8988T (cell line): Measurements from ENCODE around the gene FYB2.

Experiments used
- DNase-seq: peaks from one replicate; pipeline ENCODE4 v3.0.0; 2011

The FYB2 gene

DNA sequence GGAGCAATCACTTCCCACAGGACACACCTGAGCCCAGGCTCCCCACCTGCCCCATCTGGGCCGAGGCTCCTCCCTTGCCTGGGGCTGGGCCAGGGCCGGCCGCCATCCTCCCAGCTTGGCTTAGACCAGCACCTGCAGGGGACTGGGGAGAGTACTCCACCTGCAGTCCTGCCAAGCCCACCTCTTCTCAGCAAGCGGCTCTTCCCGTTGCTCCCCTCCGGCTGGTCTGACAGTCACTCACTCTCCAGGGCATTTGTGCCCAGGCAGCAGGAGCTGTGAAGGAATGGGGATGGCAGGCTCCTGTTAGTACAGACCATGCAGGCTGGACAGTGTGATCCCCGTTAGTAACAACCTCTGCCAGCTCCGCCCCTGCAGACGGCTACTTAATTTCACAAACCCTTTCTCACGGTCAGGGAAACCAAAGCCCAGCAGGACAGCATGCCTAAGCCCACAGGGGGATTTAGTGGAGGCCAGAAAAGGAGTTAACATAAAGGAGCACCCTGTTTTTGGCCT lies at the start of gene FYB2:
FYB2 (minus strand) TSS at position 18 of the 513 bp plus-strand sequence. CDS start 114 bp downstream, outside the sequence.
- no peak for DNase-seq

GRCh38 chr1:56868761-56869160 lies 49.6 kb upstream of the FYB2 start:
- no peak for DNase-seq

DNA sequence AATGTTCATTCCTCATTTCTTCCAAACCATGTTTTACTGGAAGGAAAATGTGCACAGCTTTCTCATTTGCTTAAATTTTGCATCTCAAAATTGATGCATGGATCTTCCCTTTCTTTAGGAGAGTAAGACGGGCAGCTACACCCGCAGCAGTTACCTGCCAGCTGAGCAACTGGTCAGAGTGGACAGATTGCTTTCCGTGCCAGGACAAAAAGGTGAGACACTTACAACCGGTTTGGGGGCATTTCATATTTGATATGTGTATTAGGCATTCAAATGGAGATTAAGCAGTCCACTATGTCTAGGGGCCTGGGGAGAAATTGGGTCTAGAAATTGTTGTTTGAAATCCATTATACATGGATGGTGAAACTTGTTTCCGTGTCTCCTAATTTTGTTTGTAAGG lies 48.3 kb upstream of the FYB2 start:
- no peak for DNase-seq

- DNase-seq, result no peak
These were observed 47.5 kb upstream of the FYB2 start for GRCh38 chr1:56866656-56867055.

GRCh38 chr1:56864430-56864829 lies 45.2 kb upstream of the FYB2 start:
- no peak for DNase-seq

GRCh38 chr1:56863265-56863992 lies 44.2 kb upstream of the FYB2 start:
- no peak for DNase-seq

DNA sequence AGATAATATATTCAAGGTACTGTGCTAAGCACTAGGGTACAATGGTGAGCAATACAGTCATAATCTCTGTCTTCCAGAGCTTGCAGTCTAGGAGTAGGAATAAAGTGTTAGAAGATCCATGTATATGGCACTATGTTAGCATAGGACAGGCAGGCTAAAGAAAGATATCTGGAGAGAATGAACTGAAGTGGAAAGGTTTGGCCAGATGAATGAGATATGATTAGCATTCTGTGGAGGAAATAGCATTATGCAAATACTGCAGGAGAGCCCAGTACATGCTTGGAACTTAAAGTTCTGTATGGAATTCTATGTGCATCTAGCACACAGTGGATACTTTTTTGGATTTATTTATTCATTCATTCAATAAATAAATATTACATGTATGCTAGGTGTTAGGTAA lies 40.1 kb upstream of the FYB2 start:
- DNase-seq, result no peak

GRCh38 chr1:56856186-56856585 lies 37.0 kb upstream of the FYB2 start:
- DNase-seq, result no peak

- no peak for DNase-seq
These were observed 36.0 kb upstream of the FYB2 start for GRCh38 chr1:56855190-56855589.

DNA sequence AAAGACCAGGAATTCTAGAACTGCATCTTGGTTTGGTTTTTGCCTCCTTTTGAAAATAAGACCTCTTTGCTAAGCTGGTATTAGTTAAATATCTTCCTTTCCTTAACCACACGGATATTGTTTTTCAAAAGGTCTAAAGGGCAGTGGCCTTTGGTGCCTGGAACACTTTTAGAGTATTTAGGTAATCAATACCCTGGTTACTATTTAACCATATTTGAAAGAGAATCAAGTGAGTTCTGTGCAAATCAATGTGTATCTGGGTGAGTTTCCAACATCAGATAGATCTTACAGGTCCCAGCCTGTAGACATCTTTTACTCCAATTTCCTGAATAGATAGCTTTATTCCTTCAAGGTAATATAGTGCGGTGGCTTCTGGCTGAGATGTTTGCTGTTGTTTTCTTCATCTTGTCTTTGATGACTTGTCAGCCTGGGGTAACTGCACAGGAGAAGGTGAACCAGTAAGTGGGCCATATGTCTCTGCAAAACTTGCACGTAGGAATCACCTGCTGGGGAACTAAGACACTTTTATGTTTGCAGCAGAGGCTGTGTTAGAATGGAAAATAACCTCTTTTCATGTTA lies 35.4 kb upstream of the FYB2 start, which contains the start of gene C8A:
C8A (plus strand) TSS at position 277 of the 579 bp plus-strand sequence; CDS start at position 382, 105 bp downstream.
- no peak for DNase-seq

DNA sequence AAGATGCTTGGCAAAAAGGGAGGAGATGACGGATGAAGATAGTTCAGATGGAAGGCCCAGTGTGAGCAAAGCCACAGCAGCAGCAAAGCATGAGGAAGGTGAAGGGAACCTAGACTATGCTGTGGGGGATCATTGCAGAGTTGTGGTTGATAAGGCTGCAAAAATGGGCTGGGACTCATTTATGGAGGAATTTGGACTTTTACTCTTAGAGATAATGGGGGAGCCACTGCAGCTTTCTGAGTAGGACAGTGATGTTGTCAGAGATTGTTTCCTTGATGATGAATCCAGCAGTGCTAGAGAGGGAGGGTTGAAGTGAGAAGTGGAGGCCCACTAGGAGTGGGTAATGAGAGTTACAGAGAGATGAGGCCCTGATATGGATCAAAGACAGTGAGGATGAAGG lies 33.3 kb upstream of the FYB2 start:
- DNase-seq, result no peak

DNA sequence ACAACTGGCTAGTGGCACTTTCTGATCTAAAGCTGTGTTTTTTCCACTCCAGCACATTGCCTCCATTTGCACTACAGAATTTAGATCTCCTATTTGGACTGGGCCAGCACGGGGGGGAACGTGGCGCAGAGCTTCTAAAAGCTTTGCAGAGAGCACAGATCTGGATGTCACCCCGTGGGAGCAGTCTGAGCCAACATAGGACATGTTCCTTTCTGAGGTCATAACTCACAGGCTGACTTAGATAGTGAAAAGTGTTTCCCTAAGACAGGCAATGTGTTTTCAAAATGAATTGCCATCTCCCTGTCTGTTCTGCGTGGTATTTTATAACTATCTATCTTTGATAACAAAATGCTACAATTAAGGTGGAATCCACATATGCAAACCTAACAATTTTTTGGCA lies 31.7 kb upstream of the FYB2 start:
- no peak for DNase-seq

- DNase-seq, result no peak
These were observed 31.2 kb upstream of the FYB2 start for GRCh38 chr1:56850411-56850810.

DNA sequence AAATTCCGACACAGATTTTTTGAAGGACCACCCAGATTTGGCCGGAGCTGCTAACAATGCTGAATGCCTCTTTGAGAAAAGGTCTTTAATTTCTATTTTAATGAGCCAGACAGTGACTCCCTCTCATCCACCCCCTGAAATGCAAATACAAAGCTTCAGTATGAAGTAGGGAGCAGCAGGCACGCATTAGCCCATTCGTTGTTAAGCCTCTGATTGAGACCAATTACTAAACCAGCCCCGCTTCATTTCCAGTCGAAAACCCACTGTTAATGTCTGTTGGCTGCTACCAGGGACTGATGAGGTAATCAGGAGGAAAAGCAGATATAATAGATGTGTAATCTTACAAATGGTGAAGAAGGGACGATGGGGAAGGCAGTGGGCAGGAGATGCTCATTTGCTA lies 30.5 kb upstream of the FYB2 start:
- no peak for DNase-seq

- no peak for DNase-seq
These were observed 26.1 kb upstream of the FYB2 start for GRCh38 chr1:56845343-56845742.

DNA sequence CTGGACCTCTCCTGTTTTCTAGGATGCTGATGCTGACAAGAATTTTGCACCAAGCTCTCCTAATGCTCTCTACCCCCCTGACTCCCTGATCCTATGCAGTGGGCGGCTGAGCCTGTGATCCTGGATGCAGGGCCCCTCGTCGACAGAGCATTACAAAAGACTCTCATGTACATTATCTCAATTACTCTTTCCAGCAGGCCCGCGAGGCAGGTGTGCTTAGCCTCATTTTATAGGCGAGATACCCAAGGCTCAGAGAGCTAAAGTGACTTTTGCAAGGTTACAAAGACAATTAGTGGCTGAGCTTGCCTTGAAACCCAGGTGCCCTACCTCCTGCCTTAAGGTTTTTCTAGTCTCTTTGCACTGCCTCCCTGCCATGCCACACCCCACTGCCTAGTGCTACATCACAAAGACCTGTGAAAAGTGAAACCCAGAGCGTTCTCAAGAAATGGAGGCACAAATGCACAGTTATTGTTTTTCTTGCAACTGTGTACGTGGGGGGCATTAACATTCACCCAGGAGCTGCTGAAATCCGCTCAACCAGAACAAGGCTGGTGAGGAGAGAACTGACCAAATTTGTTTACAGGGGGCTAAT lies 25.4 kb upstream of the FYB2 start:
- no peak for DNase-seq

GRCh38 chr1:56843544-56843943 lies 24.3 kb upstream of the FYB2 start:
- no peak for DNase-seq

- no peak for DNase-seq
These were observed 19.6 kb upstream of the FYB2 start for GRCh38 chr1:56838759-56839158.

DNA sequence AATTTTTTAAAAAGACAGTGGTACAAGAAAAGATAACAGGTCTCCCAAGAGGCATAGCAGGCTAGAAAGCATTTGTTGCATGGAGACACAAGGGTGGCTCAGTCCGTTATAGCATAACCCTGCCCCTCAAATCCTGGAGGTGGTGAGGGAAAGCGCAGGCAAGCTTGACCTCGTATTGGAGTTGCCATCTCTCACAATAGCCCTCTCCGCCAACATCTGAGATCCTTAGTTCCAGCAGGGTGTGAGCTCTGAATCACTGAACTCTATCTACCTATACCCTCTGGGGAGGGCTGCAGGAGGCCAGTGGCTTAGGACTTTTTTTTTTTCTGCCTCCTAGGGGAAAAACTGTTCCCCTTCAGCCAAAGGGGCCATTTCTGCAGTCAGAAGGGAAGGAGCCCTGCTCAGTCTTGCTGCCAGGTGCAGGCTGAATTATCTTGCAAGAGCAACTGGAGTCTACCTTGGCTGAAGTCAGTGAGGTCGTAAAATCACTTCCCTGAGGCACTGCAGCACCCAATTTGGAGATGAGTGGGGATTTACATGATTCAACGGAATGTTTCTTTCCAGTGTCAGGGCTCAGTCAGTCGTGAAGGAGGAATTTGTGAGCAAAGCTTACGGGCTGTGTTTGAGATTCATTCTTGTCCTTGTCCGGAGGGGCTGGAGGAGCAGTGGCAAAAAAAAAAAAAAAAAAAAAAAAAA lies 18.2 kb upstream of the FYB2 start:
- DNase-seq, result no peak

DNA sequence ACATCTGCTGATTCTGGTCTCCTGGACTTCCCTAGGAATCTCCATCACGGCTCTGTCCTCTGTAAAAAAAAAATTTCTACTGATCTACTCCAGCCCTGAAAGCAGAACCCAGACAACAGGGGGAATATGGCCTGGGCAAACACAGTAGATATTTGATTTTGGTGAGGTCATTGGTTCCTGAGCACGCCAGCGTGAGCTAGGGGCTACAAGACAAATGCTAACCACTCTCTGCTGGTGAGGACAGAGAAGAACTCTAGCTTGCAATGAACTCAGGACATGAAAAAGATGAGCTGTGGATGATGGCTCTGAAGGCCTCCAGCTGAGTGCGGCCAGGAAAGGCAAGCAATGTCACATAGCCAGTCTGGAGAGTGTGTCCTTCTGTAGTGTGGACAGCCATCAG lies 17.2 kb upstream of the FYB2 start:
- no peak for DNase-seq

- no peak for DNase-seq
These were observed 16.5 kb upstream of the FYB2 start for GRCh38 chr1:56835657-56836056.

GRCh38 chr1:56834137-56834900 lies 15.1 kb upstream of the FYB2 start:
- no peak for DNase-seq

GRCh38 chr1:56833088-56833487 lies 13.9 kb upstream of the FYB2 start:
- no peak for DNase-seq
